NAMALWA (cell line): ENCODE data around the gene ALDH1B1.

Experiments used
- DNase-seq: peaks from one replicate; pipeline ENCODE4 v3.0.0-alpha.2; 2015; ENCODE audit warnings: low spot score

ALDH1B1 gene

DNA sequence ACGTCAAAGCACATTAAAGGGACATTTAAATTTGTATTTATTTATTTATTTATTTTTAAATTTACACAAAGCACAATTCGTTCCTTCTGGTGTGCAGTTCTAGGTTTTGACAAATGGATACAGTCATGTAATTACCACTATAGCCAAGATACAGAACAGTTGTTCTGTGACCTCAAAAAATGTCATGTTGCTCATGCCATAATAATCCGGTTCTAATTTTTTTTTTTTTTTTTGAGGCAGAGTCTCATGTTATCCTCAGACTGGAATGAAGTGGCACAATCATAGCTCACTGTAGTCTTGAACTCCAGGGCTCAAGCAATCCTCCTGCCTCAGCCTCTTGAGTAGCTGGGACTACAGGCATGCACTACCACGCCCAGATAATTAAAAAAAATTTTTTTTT lies 24.0 kb downstream of the ALDH1B1 start:
- DNase-seq: no peak

GRCh38 chr9:38417003-38417945 lies 24.8 kb downstream of the ALDH1B1 start:
- peak; percentile 61 for DNase-seq

GRCh38 chr9:38418366-38418765 lies 25.9 kb downstream of the ALDH1B1 start:
- no peak for DNase-seq

DNA sequence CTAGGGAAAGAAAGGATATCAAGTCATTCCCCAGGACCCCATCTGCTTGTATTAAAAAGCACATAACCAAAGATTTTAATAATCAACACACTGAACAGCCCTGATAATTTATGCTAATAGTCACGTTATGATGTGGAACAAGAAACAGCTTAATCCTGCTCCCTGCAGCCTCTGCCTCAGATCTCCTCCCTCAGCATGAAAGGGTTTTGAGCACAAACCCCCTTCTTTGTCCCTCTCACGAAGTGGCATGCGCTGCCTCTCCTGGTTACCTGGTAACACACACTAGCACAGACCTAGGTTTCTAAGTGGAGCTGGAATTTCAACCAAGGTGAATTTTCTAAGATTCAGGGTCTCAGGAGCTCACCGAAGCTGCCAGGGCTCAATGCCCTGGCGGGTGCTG lies 26.7 kb downstream of the ALDH1B1 start:
- DNase-seq: no peak

DNA sequence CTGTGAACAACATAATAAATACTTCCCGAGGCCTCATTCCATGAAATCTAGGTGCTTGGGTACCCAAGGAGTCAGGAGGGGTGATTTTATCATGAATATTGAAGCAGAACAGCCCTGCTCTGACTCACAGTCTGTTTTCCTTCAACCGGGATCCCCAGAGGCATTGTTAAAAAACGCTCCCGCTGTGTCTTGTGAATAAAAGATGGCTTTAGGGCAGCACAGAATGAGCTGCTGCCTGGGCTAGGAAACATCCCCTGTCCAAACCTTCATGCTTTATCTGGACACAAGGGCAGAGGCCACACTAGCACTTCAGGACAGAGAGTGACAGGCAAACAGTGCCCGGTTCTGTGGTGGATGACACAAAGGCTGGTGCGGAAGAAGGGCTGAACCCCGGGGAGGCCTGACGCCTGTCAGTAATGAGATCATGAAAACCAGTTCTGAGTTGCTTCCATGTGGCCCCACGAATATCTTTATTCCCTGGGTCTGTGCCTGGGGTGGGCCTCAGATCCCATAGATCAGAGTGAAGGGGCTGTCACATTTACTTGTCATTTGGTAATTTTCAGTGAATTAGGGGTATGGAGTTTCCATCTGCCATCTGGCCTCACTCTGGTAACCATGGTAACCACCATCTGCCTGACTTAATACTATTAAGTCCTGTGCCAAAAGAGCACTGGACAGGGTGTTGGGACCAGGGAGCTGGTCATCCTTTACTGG lies 29.2 kb downstream of the ALDH1B1 start:
- no peak for DNase-seq

- no peak for DNase-seq
Measured at GRCh38 chr9:38422555-38423260, 30.2 kb downstream of the ALDH1B1 start.

DNA sequence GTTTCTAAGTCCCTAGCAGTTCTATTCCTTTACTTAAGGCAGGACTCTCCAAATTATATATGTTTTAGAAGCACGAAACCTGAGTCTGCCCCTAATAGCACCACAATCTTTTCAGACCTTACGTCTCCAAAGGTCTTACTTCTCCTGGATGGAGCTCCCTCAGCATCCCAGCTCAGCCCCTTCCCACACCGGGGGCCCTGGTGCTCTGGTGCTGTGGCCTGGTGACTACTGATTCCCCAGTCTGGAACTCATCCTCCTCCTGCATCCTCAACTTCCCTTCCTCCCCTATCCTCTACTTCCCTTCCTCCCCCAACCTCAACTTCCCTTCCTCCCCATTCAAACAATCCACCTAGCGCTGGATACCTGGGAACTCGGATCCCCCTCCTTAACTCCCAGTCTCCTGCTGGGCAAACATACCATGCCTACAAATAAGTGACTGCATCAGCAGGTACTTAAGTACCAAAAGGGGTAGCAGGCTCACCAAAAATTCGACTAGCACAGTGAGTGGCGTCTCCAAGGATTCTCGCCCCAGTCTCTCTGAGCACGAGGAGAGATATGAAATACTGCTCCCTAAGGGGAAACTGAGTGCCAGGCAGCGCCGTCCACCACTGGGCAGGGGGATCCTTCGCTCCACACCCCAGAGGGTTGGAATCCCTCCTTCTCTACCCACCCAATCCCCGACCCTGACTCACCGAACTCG lies 30.9 kb downstream of the ALDH1B1 start:
- no peak for DNase-seq

GRCh38 chr9:38423973-38424843 lies 31.7 kb downstream of the ALDH1B1 start, which contains the start of gene IGFBPL1:
Gene IGFBPL1, minus strand, starts transcription at chr9:38424454. Its CDS starts 30 bp downstream, at chr9:38424424.
- no peak for DNase-seq

GRCh38 chr9:38424918-38425317 lies 32.4 kb downstream of the ALDH1B1 start:
- DNase-seq: no peak

GRCh38 chr9:38428062-38428461 lies 35.6 kb downstream of the ALDH1B1 start:
- no peak for DNase-seq

GRCh38 chr9:38431116-38431515 lies 38.6 kb downstream of the ALDH1B1 start:
- no peak for DNase-seq

DNA sequence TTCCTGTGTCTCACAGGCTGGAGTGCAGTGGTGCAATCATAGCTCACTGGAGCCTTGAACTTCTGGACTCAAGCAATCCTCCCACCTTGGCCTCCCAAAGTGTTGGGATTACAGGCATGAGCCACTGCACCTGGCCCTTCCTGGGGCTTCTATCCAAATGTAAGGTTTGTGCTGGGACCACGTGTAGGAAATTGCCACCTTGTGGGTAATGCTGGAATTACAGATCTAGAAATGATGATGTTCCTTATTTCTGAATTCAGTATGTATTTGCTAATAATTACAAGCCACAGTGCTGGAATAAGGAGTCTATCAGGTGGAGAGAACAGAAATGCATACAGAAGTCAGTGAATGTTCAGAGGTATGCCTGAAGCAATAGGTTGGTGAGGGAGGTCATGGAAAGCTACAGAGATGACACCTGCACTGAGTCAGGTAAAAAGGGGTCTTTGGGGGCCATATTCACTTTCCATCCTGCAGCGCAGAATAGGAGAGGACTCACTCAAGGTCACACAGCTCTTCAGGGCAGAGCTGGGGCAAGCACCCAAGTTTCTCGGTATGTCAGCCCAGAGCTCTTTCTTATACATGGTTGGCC lies 40.5 kb downstream of the ALDH1B1 start:
- DNase-seq: peak; percentile 62

DNA sequence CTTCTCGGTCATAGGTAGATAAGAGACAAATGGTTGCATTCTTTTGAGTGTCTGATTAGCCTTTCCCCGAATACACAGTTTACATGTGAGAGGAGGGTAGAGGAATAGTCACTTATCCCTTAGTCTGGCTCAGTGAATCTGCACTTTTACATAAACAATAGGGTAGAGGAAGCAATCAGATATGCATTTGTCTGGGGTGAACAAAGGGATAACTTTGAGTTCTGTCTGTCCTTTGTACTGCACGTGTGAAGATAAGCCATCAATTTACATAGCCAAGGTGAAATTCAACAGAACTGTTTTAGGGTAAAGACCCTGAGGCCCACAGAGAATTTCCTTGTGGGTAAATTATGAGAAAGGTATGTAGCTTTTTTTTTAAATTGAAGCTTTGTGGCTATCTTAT lies 41.9 kb downstream of the ALDH1B1 start:
- no peak for DNase-seq

DNA sequence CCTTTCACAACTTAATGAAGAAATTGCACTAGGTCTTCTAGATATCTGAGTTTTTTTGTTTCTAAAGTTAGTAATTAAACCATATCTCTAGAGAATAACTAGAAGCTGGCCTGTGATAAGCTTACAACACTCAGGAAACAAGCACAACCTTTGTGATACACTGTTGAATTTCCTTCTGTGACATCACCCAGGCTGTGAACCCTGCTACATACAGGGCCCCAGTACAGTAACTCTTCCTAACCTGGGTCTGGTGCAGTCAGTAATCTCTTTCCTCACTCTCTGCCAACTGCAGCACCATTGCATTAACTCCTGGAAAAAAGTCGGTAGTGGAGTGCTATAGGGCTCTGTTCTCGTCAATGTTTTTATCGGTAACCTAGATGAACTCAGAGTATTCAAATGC lies 42.4 kb downstream of the ALDH1B1 start:
- no peak for DNase-seq

DNA sequence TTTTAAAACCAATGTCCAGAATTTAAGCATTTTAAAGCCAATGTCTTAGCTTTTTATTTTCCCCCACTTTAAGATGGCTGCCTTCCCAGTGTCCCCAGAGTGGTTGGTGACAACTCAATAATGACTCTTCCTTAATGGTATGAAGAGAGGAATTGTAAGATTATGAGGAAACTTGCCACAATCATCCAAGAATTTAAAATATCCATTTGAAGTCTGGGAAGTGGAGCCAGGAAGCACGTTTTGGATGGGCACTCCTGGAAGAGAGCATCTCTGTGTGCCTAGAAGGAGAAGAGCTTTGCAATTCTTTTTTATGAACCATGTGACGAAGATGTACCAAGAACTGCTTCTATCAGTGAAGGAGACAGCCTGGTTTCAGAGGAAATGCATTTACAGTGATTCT lies 43.0 kb downstream of the ALDH1B1 start:
- DNase-seq: no peak

DNA sequence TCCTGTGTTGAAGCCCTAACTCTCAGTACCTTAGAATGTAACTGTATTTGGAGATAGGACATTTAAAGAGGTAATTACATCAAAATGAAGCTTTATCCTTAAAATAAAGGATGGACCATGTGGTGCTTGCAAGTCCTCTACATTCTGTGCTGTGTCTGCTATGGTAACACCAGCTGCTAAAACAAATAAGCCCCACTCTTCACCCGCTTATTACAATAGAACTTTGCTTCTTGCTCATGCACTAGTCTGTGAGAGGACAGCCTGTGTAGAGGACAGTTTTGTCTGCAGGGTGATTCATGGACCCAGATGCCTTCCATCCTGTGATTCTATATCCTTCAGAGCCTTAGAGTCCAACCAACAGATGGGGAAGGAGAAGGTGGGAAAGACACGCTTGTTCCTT lies 44.2 kb downstream of the ALDH1B1 start:
- no peak for DNase-seq

GRCh38 chr9:38437193-38437823 lies 44.8 kb downstream of the ALDH1B1 start:
- DNase-seq: no peak

- no peak for DNase-seq
Measured at GRCh38 chr9:38439291-38439915, 46.9 kb downstream of the ALDH1B1 start.

DNA sequence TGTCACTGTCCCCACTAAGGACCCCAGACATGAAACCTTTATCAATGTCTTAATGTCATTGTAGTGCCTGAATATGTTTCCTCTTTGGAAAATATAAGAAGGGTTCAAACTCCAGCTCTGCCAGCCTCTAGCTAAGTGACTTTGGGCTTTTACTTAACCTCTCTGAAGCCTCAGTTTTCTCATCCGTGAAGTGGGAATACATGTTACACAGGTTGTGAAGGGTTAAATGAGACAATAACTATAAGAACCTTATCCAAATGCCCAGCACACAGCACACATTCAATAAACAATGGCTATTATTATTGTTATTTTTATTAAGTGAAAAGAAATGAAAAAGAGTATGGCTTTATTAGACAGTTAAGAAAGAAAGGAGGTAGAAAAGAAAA lies 47.4 kb downstream of the ALDH1B1 start:
- DNase-seq: no peak

GRCh38 chr9:38440516-38440915 lies 48.0 kb downstream of the ALDH1B1 start:
- no peak for DNase-seq
